Motor neuron (in vitro differentiated cells): Measurements from ENCODE around the gene STIP1. TPM values are rescaled to one million over a fixed set of nuclear protein-coding genes. Genes with fewer than 3 reads are reported as not detected.
"Not testable (repeated sequence)": the region's sequence is repeated elsewhere in the genome, so short reads cannot be mapped to it uniquely, and the experiment has no call there.

Experiments used
- ATAC-seq, 8 experiments: fragments of 200-7000 bp; cut with Tn5 transposase; replicated peaks in 6 of 8; 2 replicates each; pipeline ENCODE4 v1.8.0; 2021; ENCODE audit warnings: mild to moderate bottlenecking in 8 of 8, moderate library complexity in 8 of 8
- H3K27ac ChIP-seq, 2 donors: fragments of 250-450 bp; sonication (Bioruptor Pico); 2 replicates each; pipeline ENCODE4 v1.9.0; 2021; ENCODE audit warnings: antibody characterized with exemption in 2 of 2, mild to moderate bottlenecking in 2 of 2, moderate library complexity in 1 of 2
- H3K4me1 ChIP-seq, 2 donors: fragments of 250-450 bp; sonication (Bioruptor Pico); replicated peaks in 1 of 2; 2 replicates each; pipeline ENCODE4 v1.6.1; 2021; ENCODE audit warnings: antibody characterized with exemption in 2 of 2, mild to moderate bottlenecking in 2 of 2, moderate library complexity in 1 of 2
- H3K4me3 ChIP-seq, 5 donors: fragments of 250-450 bp; sonication (Bioruptor Pico); 2 replicates each; pipeline ENCODE4 v1.9.0; 2021; ENCODE audit warnings: antibody characterized with exemption in 5 of 5, mild to moderate bottlenecking in 5 of 5, moderate library complexity in 4 of 5
- WGBS, 10 experiments: fragments of 450-650 bp; shearing (Covaris generic); methylation state at CpG; one replicate each; pipeline ENCODE4 v1.0.0; 2022; 5-methylcytosine and 5-hydroxymethylcytosine counted together
- in situ Hi-C, 9 experiments: fragments of 400-800 bp; cut with MboI; loops; one replicate each; pipeline ENCODE4 v1.15.0; 2021; ENCODE audit warnings: low sequenced_read_pairs in 9 of 9, low pct_unique_long_range_greater_than_20kb in 2 of 9; ENCODE audit not compliant: unreplicated experiment in 9 of 9
- total RNA-seq, 8 experiments: library from RNA; unstranded; fragments of 300-600 nt; gene quantifications; 2 replicates each; pipeline versions ENCODE4 v1.2.3 to v1.2.4, GENCODE V29; 2022

STIP1 gene
- total RNA-seq, 8 experiments from 2014 or later, result 110 to 251 (median 163) TPM

DNA sequence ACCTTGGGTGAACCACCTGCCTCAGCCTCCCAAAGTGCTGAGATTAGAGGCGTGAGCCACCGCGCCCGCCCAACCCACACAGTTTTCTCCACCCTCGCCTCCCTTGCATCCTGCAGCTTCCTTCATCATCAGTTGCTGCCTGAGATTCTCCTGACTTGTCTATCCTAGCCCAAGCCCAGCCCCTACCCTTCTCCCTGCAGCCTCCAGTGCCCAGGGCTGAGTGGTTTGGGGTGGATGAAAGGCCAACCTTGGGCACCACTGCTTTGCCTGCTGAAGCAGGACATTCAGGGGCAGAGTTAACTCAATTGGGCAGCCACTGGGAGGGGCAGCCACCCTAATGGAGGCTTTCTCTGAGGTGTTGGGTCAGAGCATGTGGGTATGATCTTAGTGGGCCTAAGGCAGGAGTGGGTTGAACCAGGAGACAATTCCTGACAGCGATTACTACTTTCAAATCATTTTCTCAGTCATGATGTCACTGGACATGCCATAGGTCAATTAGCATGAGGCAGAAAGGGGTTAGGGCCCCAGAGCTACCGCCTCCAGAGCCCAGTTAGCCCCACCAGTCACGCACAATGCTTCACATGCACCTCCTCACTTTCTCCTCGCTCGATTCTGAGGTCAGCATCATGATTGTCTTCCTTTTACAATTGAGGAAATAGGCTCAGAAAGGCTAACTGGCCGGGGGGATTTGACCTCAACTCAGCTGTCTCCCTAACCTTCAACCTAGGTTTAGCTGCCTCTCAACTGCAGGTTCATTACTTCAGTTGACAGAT, 53.9 kb downstream of the STIP1 start:
- 0 to 100% (median 68%) methylated on average over 1 to 8 of the region's 11 CpGs; no CpG with 5 or more reads in 1 of the 10 experiments for WGBS, 10 experiments
- Histone ChIP-seq H3K4me1 (peaks cover 11 to 22% of the 10 kb centered on the region in 2 donors), H3K4me3 (peak overlapping the region; percentile 52 to 81 (median 65)), H3K27ac (peak overlapping the region; percentile 90 to 99)
- in situ Hi-C loops, result no loop called here
- ATAC-seq, result no peak

DNA sequence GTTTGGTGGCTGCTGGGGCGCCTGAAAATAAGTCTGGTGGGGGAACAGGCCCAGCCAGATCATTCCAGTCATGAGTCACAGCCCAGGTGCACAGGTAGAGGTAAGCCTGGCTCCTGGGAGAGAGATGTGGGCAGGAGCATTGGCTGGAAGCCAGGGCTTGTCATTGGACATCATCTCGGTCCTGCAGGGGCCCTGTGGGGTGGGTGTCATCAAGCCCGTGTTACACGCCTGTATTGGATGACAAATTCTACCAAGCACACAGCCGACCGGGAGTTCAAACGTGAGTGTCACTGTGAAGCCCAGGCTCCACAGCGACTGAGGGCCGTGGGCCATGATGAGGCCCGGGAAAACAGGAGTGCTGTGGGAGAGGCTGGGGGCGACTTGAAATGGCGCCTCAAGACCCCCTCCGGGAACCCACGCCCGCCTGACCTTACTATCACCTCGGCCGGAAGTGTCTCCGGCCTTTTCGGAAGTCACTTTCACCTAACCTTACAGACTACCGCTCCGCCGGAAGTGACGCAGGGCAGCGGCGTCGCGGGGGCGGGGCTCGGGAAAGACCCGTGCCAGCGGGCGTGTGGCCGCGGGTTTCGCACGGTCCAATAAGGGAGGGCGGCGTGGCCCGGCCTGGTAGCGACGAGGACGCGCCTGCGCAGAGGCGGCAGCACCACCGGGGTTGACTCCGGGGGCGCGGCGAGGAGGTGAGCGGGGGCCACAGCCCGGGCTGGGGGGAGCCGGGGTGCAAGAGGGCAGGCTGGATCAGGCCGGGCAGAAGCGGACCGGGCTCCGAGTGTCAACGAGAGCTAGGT, 54.7 kb downstream of the STIP1 start, which contains the start of gene FKBP2:
Gene FKBP2 (plus strand): TSS at position 661 of the 806 bp plus-strand sequence. CDS start 1,293 bp downstream, outside the sequence.
- H3K27ac ChIP-seq, result peak within 1 kb of the TSS; percentile 90 to 99
- in situ Hi-C loops, result no loop called here

DNA sequence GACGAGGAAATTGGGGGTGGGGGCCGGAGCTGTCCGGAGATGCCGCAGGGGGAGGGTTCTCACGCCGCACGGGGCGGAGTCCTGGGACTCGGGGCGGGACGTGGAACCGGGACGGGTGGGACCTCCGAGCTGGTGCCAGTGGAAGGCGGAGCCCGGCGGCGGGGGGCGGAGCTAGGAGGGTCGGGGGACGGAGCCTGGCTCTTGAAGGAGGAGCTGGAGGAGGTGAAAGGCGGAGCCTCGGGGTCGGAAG, 55.2 kb downstream of the STIP1 start:
- H3K27ac ChIP-seq, result peak overlapping the region; percentile 90 to 99
- peaks cover 11 to 17% of the 10 kb centered on the region in 2 donors for H3K4me1 ChIP-seq
- H3K4me3 ChIP-seq, result peak overlapping the region; percentile 52 to 81 (median 65)
- ATAC-seq, result peak; percentile 64 to 82 (median 80)
- WGBS, 10 experiments, result no CpG with 5 or more reads among the region's 24 CpGs
- in situ Hi-C loops, result no loop called here

More for the DNA sequence above, 54.7 kb downstream of the STIP1 start, which contains the start of gene FKBP2:
- peaks cover 11 to 18% of the 10 kb centered on the region in 2 donors for H3K4me1 ChIP-seq
- 0 to 15% (median 1%) methylated on average over 3 to 12 of the region's 58 CpGs; no CpG with 5 or more reads in 3 of the 10 experiments for WGBS, 10 experiments
- H3K4me3 ChIP-seq, result peak within 1 kb of the TSS; percentile 52 to 81 (median 65)
- ATAC-seq, result peak in 7 of 8 experiments; percentile 54 to 77 (median 68)

DNA sequence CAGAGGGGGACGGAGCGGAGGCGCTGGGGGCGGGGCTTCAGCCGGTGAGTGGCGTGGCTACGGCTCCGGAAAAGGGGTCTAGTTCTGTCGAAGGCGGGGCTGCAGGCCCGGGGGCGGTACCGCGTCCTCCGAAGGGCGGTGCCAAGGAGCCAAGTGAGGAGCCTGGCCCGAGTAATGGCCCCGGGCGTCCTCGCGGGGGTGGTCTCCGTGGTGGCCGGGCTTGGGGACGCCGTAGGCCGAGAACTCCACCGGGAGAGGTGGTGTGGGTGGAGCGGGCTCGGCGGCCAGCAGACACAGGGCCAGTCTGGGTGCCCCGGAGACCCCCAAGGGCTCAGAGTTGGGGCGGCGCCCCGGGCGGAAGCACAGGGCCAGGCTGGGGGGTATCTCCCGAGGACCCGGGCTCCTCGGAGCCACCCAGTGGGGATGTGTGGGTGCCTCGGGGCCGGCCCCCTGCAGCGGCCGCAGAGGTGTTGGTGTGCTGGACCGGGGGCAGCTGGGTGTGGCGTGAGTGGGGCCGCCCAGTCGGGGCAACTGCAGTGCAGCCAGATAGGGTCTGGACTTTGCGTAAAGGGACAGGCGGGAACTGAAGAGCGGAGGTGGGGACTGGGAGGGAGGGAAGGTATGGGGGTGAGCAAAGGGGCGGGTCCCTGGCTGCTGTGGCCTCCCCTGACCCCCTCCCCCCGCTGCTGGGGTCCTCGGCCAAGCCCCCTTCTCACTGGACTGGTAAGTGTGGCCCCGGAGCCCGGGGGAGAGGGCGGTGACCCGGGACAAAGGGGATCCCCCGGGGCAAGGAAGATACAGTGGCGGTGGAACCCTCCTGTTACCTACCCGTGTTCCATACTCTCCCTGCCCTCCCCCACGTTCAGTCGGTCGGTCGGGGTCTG, 55.8 kb downstream of the STIP1 start:
- peak overlapping the region; percentile 79 to 90 for H3K27ac ChIP-seq
- H3K4me3 ChIP-seq, result peak overlapping the region; percentile 52 to 81 (median 65)
- 0% methylated on average over 1 to 2 of the region's 63 CpGs; no CpG with 5 or more reads in 6 of the 10 experiments for WGBS, 10 experiments
- in situ Hi-C loops, result no loop called here
- peaks cover 11 to 17% of the 10 kb centered on the region in 2 donors for H3K4me1 ChIP-seq
- ATAC-seq, result peak; percentile 1 to 16 (median 4)

DNA sequence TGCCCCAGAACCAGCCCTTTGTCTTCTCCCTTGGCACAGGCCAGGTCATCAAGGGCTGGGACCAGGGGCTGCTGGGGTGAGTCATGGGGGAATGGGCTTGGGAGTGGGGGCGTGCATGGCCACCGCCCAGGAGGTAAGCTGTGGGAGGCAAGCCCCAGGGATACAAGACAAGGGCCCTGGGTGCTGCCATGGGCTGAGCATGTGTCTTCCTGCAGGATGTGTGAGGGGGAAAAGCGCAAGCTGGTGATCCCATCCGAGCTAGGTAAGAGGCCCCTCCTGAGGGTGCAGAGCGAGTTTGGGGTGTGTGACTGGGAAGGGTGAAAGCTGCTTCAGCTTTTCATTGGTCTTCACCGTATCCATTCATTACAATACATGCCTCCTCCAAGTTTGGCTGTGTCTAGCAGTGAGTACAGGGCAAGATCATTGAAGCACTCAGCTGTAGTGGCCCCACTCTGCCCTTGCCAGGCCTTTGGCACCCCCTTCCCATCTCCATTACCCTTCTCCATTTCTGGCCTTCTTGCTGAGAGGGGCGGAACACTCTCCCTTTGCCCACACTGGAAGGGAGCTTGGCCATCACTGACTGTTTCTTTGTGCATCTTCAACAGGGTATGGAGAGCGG, 57.4 kb downstream of the STIP1 start:
- in situ Hi-C loops, result no loop called here
- Histone ChIP-seq H3K27ac (no peak overlapping the region), H3K4me3 (peak overlapping the region in 1 of 5 donors; percentile 81), H3K4me1 (peaks cover 16 to 22% of the 10 kb centered on the region in 2 donors)
- no peak for ATAC-seq
- 83 to 100% (median 100%) methylated on average over 1 to 2 of the region's 8 CpGs; no CpG with 5 or more reads in 7 of the 10 experiments for WGBS, 10 experiments

DNA sequence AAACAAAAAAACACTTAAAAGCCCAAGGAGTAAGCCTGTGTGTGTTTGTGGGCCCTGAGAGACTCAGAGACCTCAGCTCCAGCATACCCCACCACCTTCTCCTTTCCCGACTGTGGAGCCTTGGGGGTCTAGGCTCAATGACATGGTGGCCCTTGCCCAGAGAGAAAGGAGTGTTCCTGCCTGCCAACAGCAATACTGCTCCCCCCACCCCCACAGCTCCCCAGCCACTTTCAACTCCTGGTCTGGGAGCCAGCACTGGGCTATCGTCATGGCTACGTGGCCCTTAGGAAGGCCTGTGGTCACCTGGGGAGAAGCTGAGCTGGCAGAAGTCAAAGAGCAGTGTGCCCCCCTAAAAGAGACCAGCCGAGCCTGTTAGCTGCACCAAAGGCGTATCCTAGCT, 58.1 kb downstream of the STIP1 start:
- Histone ChIP-seq H3K4me3 (no peak overlapping the region), H3K4me1 (peaks cover 16 to 24% of the 10 kb centered on the region in 2 donors), H3K27ac (no peak overlapping the region)
- no peak for ATAC-seq
- in situ Hi-C loops, result no loop called here
- WGBS, 10 experiments, result 33 to 90% (median 60%) methylated on average over 1 to 5 of the region's 5 CpGs; no CpG with 5 or more reads in 7 of the 10 experiments

DNA sequence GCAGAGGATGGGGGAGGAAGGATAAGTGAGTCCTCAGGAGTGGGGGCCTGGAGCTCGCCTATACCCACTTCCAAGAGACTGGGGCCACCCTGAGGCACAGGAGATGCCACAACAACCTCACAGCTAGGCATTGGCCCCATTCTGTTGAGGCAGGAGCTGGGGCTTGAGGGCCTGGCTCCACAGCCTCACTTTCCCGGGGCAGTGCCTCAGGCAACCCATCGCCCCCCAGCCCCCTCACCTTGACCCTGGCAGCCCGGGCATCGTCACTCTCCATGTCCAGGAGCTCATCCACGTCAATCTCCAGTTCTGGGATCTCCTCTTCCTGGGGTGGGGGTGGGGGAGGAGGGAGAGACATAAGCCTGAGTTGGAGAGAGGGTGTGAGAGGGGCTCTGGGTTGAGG, 59.0 kb downstream of the STIP1 start:
- H3K27ac ChIP-seq, result peak overlapping the region in 1 of 2 donors; percentile 91
- WGBS, 10 experiments, result no CpG with 5 or more reads among the region's 6 CpGs
- in situ Hi-C loops, result no loop called here

DNA sequence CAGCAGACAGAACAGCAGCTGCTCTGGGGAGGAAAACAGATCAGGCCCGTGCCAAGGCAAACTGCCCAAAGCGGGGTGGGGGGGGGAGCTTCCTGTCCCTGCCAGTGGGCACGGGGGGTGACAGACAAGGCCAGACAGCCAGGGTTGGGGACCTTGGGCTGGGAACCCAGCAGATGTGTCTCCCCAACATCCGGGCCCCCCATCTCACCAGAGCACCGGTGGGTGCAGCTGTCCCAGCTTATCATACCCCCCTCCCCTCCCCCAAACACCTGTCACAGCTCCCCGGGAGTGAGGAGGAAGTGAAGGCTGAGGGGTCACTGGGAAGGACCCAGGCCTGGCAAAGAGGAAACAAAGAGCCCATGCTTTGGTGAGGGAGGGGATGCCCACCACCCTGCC, 59.4 kb downstream of the STIP1 start:
- H3K27ac ChIP-seq, result peak overlapping the region; percentile 90 to 91
- peak overlapping the region; percentile 52 to 92 (median 77) for H3K4me3 ChIP-seq
- in situ Hi-C loops, result no loop called here
- H3K4me1 ChIP-seq, result peaks cover 10 to 25% of the 10 kb centered on the region in 2 donors
- no peak for ATAC-seq
- WGBS, 10 experiments, result no CpG with 5 or more reads among the region's 6 CpGs

More for the DNA sequence above, 59.0 kb downstream of the STIP1 start:
- Histone ChIP-seq H3K4me1 (peaks cover 13 to 26% of the 10 kb centered on the region in 2 donors), H3K4me3 (peak overlapping the region in 4 of 5 donors; percentile 52 to 92 (median 79))
- no peak for ATAC-seq

DNA sequence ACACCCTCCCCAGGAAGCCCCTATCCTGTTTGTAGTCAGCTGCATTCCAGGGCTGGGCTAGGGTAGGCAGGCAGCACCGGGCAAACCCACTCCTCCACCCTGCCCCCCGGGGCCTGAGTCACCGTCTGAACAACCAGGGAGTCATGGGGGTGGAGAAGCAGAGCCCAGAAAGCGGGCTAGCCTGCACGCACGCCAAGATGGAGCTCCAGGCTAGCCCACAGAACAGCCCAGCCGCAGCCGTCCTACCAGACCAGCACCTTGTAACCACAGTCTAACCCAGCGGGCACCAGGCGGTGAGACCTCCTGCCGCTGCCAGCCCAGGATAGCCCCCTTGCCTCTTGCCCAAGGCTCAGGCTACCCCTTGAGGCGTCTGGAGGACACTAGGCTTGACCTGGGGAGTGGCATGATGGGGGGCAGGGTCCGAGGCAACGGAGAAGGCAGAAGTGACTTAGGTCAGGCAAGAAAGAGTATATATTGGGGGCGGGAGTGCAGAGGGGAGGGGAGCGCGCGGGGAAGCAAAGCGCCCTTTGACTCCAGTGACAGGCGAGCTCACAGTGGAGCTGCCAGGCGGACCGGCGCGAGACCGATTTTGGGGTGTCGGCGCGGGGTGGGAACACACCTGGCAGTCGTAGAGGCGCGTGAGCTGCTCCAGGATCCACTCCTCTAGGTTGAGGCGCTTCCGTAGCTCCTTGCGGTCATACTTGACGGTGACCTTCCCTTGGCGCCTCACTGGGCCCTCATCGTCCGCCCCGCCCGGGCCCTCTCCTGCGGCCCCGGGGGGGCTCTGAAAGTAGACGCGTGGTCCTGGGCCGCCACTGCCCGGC, 60.0 kb downstream of the STIP1 start:
- peaks cover 14 to 30% of the 10 kb centered on the region in 2 donors for H3K4me1 ChIP-seq
- peak overlapping the region; percentile 52 to 92 (median 77) for H3K4me3 ChIP-seq
- peak in 4 of 8 experiments; percentile 0 to 5 (median 2) for ATAC-seq
- peak overlapping the region; percentile 90 to 91 for H3K27ac ChIP-seq
- in situ Hi-C loops, result no loop called here
- WGBS, 10 experiments, result 0% methylated on average over 3 to 4 of the region's 46 CpGs; no CpG with 5 or more reads in 8 of the 10 experiments

DNA sequence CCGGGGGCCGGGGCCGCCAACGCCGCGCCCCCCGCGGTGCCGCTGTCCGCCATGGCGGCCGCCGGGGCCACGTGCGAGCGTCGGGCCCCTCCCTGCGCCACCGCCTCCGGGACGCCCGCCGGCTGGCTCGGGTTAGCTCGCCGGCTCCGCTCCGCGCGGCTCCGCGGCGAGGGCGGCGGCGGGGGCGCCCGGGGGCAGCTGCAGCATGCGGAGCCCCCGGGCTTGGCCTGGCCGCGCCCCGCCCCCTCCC, 60.6 kb downstream of the STIP1 start:
- Histone ChIP-seq H3K27ac (peak overlapping the region; percentile 90 to 91), H3K4me3 (peak overlapping the region; percentile 52 to 92 (median 77)), H3K4me1 (peaks cover 14 to 30% of the 10 kb centered on the region in 2 donors)
- in situ Hi-C loops, result not testable (repeated sequence)
- WGBS, 10 experiments, result no CpG with 5 or more reads among the region's 43 CpGs
- peak; percentile 5 to 25 (median 12) for ATAC-seq

DNA sequence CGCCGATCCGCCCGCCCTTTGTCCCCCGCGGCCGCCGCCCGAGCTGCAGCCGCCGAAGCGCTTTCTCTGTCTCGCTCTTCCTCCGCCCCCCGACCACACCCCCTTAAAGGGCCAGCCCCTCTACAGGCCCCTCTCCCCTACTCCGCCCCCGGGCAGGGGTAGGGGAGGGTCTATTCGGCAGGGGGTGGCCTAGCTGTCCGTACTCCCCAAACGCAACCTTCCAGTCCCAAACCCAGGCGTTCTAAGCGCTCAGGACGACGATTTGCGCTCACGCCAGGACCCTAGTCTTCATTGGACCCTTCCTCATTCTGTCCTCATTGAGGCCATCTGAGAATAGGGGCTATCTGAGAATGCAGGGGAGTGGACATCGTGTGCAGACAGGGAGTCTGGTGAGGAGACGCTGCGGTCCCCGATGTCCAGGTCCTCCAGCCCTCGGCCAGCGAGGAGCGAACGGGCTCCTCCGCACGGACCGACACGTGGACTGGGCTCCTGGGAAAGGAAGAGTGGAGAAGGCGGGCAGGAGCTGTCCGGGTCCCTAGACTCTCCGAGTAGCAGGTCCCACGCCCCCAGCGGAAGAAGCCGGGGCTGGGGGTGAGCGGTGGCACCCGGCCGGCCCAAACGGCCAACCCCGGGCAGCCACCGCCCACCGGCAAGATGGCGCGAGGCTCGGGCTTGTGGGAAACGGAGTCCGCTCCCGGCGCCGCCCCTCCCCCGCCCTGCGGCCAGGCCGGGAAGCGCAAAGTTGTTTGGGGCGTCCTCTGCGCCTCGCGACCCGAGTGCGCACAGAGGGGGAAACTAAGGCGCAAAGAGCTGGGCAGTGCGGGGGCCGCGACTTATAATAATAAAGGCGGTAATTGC, 61.1 kb downstream of the STIP1 start, which contains the start of gene PPP1R14B:
Gene PPP1R14B (minus strand): TSS at position 73 of the 858 bp plus-strand sequence. CDS start 270 bp downstream, outside the sequence.
- Histone ChIP-seq H3K27ac (peak within 1 kb of the TSS; percentile 90 to 91), H3K4me3 (peak within 1 kb of the TSS; percentile 52 to 92 (median 77)), H3K4me1 (peaks cover 17 to 30% of the 10 kb centered on the region in 2 donors)
- peak; percentile 42 to 74 (median 69) for ATAC-seq
- in situ Hi-C loops, result no loop called here
- WGBS, 10 experiments, result 0 to 4% (median 0%) methylated on average over 2 to 9 of the region's 74 CpGs; no CpG with 5 or more reads in 7 of the 10 experiments
